Mesenchymal stem cell (in vitro differentiated cells and primary cell): ENCODE measurements around the gene CDK6.
A peak's percentile ranks its signal among the peaks of the same experiment; 100 is the strongest.
"Not testable (repeated sequence)": the region's sequence is repeated elsewhere in the genome, so short reads cannot be mapped to it uniquely, and the experiment has no call there.

Source experiments
- DNase-seq: peaks from one replicate; pipeline ENCODE4 v3.0.0-alpha.2; 2013
- H2AFZ ChIP-seq: one replicate; pipeline ENCODE4 v1.6.1; 2013; ENCODE audit warnings: low read depth, mild to moderate bottlenecking, control low read depth, inconsistent platforms, low read length, moderate library complexity
- H2AK5ac ChIP-seq: 2 replicates; pipeline ENCODE4 v1.6.1; 2013; ENCODE audit warnings: low read length, moderate library complexity, mild to moderate bottlenecking, inconsistent platforms; ENCODE audit not compliant: severe bottlenecking
- H2BK120ac ChIP-seq: one replicate; pipeline ENCODE4 v1.6.1; 2013; ENCODE audit warnings: low read depth, mild to moderate bottlenecking, inconsistent platforms, low read length, moderate library complexity
- H2BK12ac ChIP-seq, 2 experiments: one replicate each; pipeline ENCODE4 v1.6.1; 2013; ENCODE audit warnings: inconsistent platforms in 2 of 2, low read length in 2 of 2, mild to moderate bottlenecking in 2 of 2, moderate library complexity in 2 of 2, control low read depth in 1 of 2
- H2BK15ac ChIP-seq: one replicate; pipeline ENCODE4 v1.6.1; 2013; ENCODE audit warnings: mild to moderate bottlenecking, low read depth, inconsistent platforms; ENCODE audit not compliant: poor library complexity, severe bottlenecking
- H2BK5ac ChIP-seq: 2 replicates; pipeline ENCODE4 v1.6.1; 2013; ENCODE audit warnings: low read depth, mild to moderate bottlenecking, low read length, control low read depth, inconsistent platforms; ENCODE audit not compliant: poor library complexity, severe bottlenecking
- H3K14ac ChIP-seq, 2 experiments: one replicate each; pipeline ENCODE4 v1.6.1; 2013; ENCODE audit warnings: inconsistent platforms in 2 of 2, low read length in 2 of 2, control low read depth in 1 of 2, mild to moderate bottlenecking in 1 of 2, moderate library complexity in 1 of 2
- H3K18ac ChIP-seq, 2 experiments: one replicate each; pipeline ENCODE4 v1.6.1; 2013; ENCODE audit warnings: inconsistent platforms in 2 of 2, low read length in 2 of 2, control low read depth in 1 of 2, low read depth in 1 of 2, mild to moderate bottlenecking in 1 of 2
- H3K23ac ChIP-seq, 2 experiments: one replicate each; pipeline ENCODE4 v1.6.1; 2013; ENCODE audit warnings: inconsistent platforms in 2 of 2, low read length in 2 of 2, mild to moderate bottlenecking in 2 of 2, moderate library complexity in 2 of 2, control low read depth in 1 of 2
- H3K27ac ChIP-seq: 2 replicates; pipeline ENCODE4 v1.5.1; 2013; ENCODE audit warnings: mild to moderate bottlenecking, moderate library complexity, low read length, control low read depth, inconsistent platforms; ENCODE audit not compliant: poor library complexity, severe bottlenecking
- H3K27me3 ChIP-seq, 2 experiments: 2 replicates each; pipeline versions ENCODE4 v1.6.1 to v1.7.0; 2013; ENCODE audit warnings: low read length in 2 of 2, mild to moderate bottlenecking in 2 of 2, moderate library complexity in 2 of 2, control low read depth in 1 of 2, inconsistent platforms in 1 of 2; ENCODE audit not compliant: control insufficient read depth in 1 of 2, insufficient read depth in 1 of 2
- H3K36me3 ChIP-seq, 2 experiments: 2 replicates each; pipeline versions ENCODE4 v1.6.1 to v1.7.0; 2013; ENCODE audit warnings: low read length in 2 of 2, control low read depth in 1 of 2, inconsistent platforms in 1 of 2, low read depth in 1 of 2, mild to moderate bottlenecking in 1 of 2; ENCODE audit not compliant: insufficient read depth in 2 of 2, control insufficient read depth in 1 of 2
- H3K4ac ChIP-seq, 2 experiments: one replicate each; pipeline ENCODE4 v1.6.1; 2013; ENCODE audit warnings: inconsistent platforms in 2 of 2, low read length in 2 of 2, mild to moderate bottlenecking in 2 of 2, moderate library complexity in 2 of 2, control low read depth in 1 of 2, low read depth in 1 of 2
- H3K4me1 ChIP-seq: 2 replicates; pipeline ENCODE4 v1.6.1; 2013; ENCODE audit warnings: low read depth, low read length, control low read depth; ENCODE audit not compliant: control insufficient read depth, insufficient read depth
- H3K4me2 ChIP-seq: 2 replicates; pipeline ENCODE4 v1.6.1; 2013; ENCODE audit warnings: low read length, mild to moderate bottlenecking, inconsistent platforms; ENCODE audit not compliant: poor library complexity, severe bottlenecking
- H3K4me3 ChIP-seq, 2 experiments: 2 replicates each; pipeline versions ENCODE4 v1.5.1 to v1.7.0; 2013; ENCODE audit warnings: low read length in 2 of 2, mild to moderate bottlenecking in 2 of 2, control low read depth in 1 of 2, low read depth in 1 of 2; ENCODE audit not compliant: insufficient read depth in 1 of 2
- H3K79me1 ChIP-seq: replicated peaks from 2 replicates; pipeline ENCODE4 v1.6.1; 2013; ENCODE audit warnings: mild to moderate bottlenecking, control low read depth, low read length, inconsistent platforms; ENCODE audit not compliant: poor library complexity, severe bottlenecking
- H3K9ac ChIP-seq: 2 replicates; pipeline ENCODE4 v1.7.0; 2013; ENCODE audit warnings: mild to moderate bottlenecking, low read length, moderate library complexity
- H3K9me3 ChIP-seq: 2 replicates; pipeline ENCODE4 v1.7.0; 2013; ENCODE audit warnings: mild to moderate bottlenecking, low read length; ENCODE audit not compliant: control insufficient read depth
- H4K8ac ChIP-seq: one replicate; pipeline ENCODE4 v1.6.1; 2013; ENCODE audit warnings: inconsistent platforms, mild to moderate bottlenecking, low read length, moderate library complexity
- H4K91ac ChIP-seq: one replicate; pipeline ENCODE4 v1.6.1; 2013; ENCODE audit warnings: mild to moderate bottlenecking, low read length, inconsistent platforms
- WGBS: methylation state at CpG from one replicate; pipeline ENCODE4 v1.1.7; 2013; ENCODE audit warnings: mixed read lengths; 5-methylcytosine and 5-hydroxymethylcytosine counted together

The CDK6 gene

GRCh38 chr7:92872701-92873100, 36.3 kb upstream of the CDK6 start:
- H3K79me1 ChIP-seq, result no peaks in the 10 kb centered on the region
- no peak overlapping the region for H3K14ac ChIP-seq
- no peak overlapping the region for H3K9ac ChIP-seq
- H3K4me2 ChIP-seq, result no peak overlapping the region
- no peak overlapping the region for H4K91ac ChIP-seq
- H3K9me3 ChIP-seq, result peaks cover 26% of the 10 kb centered on the region
- no peak overlapping the region for H3K23ac ChIP-seq
- no peak overlapping the region for H2BK120ac ChIP-seq
- no peak overlapping the region for H2BK12ac ChIP-seq
- no peak overlapping the region for H3K27ac ChIP-seq
- H3K27me3 ChIP-seq, result no peaks in the 10 kb centered on the region
- H2AFZ ChIP-seq, result no peak overlapping the region
- no peak overlapping the region for H2AK5ac ChIP-seq
- no peak overlapping the region for H3K4ac ChIP-seq
- no peak overlapping the region for H3K18ac ChIP-seq
- H3K4me3 ChIP-seq, result no peak overlapping the region
- no peak overlapping the region for H2BK15ac ChIP-seq
- H4K8ac ChIP-seq, result no peak overlapping the region
- H2BK5ac ChIP-seq, result no peak overlapping the region
- DNase-seq, result no peak
- H3K4me1 ChIP-seq, result no peaks in the 10 kb centered on the region
- H3K36me3 ChIP-seq, result no peaks in the 10 kb centered on the region

DNA sequence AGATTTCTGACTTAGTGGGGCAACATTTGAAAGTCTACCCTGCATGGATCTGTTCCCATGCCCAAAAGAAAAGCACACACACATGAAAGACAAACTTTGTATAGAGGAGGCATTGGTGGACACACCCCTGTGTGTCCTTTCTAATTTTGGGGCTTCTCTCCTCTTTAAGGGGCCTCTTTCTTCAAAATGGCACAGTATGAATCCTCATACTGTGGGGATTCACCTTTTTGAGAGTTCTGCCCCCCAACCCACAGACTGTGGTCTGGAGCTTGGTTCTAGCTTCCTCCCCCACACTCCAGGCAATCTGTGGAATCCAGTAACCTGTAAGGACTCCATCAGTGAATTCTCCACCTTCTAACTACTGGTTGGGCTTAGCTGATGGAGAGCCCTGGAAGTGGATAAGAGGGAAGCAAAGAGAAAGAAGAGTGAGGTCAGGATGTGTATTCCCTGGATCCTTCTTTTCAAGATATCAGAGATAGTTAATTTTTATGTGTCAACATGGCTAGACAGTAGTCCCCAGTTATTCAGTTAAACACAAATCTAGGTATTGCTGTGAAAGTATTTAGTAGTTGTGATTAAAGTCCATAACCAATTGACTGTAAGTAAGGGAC, 32.4 kb upstream of the CDK6 start:
- peaks cover 29% of the 10 kb centered on the region for H3K9me3 ChIP-seq
- no peak overlapping the region for H2BK5ac ChIP-seq
- no peak overlapping the region for H3K18ac ChIP-seq
- no peaks in the 10 kb centered on the region for H3K27me3 ChIP-seq
- no peak overlapping the region for H3K4me3 ChIP-seq
- H2BK120ac ChIP-seq, result no peak overlapping the region
- no peak overlapping the region for H4K8ac ChIP-seq
- H2AFZ ChIP-seq, result no peak overlapping the region
- no peaks in the 10 kb centered on the region for H3K36me3 ChIP-seq
- no peak overlapping the region for H4K91ac ChIP-seq
- no peak overlapping the region for H2AK5ac ChIP-seq
- H3K23ac ChIP-seq, result no peak overlapping the region
- no peak overlapping the region for H3K14ac ChIP-seq
- no peaks in the 10 kb centered on the region for H3K4me1 ChIP-seq
- DNase-seq, result no peak
- no peak overlapping the region for H2BK12ac ChIP-seq
- H3K4me2 ChIP-seq, result no peak overlapping the region
- H3K79me1 ChIP-seq, result no peaks in the 10 kb centered on the region
- no peak overlapping the region for H3K4ac ChIP-seq
- H2BK15ac ChIP-seq, result no peak overlapping the region
- no peak overlapping the region for H3K27ac ChIP-seq
- no peak overlapping the region for H3K9ac ChIP-seq

DNA sequence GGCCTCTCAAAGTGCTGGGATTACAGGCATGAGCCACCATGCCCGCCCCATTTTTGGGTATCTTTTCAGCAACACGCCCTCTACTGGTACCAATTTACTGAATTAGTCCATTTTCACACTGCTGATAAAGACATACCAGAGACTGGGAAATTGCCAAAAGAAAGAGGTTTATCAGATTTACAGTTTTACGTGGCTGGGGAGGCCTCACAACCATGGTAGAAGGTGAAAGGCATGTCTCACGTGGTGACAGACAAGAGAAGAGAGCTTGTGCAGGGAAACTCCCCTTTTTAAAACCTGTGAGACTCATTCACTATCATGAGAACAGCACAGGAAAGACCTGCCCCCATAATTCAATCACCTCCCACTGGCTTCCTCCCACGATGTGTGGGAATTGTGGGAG, 27.8 kb upstream of the CDK6 start:
- not testable (repeated sequence) for H2AK5ac ChIP-seq, H4K8ac ChIP-seq, H2BK120ac ChIP-seq, H3K4me3 ChIP-seq, H3K9ac ChIP-seq, H3K79me1 ChIP-seq, H3K27ac ChIP-seq, H2BK12ac ChIP-seq, H3K14ac ChIP-seq, H2BK5ac ChIP-seq, H3K4ac ChIP-seq, DNase-seq, H3K23ac ChIP-seq, H3K4me1 ChIP-seq, H4K91ac ChIP-seq, H3K36me3 ChIP-seq, H3K4me2 ChIP-seq, H2AFZ ChIP-seq, H3K27me3 ChIP-seq, H3K18ac ChIP-seq, H2BK15ac ChIP-seq
- peaks cover 13% of the 10 kb centered on the region for H3K9me3 ChIP-seq
- 63% methylated on average over 4 of the region's 5 CpGs for WGBS

DNA sequence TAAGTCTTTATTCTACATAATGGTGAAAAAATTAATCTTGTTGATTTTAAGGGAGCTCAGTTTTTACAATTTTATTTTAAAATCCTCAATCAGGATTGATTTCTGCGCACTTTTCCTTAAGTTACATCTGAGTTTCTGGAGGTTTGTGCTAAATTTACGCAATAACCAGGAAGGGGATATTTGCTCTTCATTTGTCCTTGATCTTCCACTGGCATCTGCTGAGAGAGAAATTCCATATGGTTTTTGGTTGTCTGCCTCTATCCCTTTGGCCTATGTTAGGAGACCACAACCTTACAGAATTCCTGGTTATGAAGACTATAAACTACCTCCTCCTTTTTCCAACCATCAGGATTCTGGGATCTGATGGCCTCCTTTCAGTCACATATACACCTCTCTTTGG, 20.1 kb upstream of the CDK6 start:
- no peak overlapping the region for H2AK5ac ChIP-seq
- 96% methylated on average over 2 of the region's 2 CpGs for WGBS
- no peak for DNase-seq
- H2BK5ac ChIP-seq, result no peak overlapping the region
- no peak overlapping the region for H3K9ac ChIP-seq
- no peak overlapping the region for H3K14ac ChIP-seq
- no peak overlapping the region for H2BK120ac ChIP-seq
- H3K4ac ChIP-seq, result no peak overlapping the region
- peak overlapping the region in 1 of 2 experiments; percentile 17 for H3K18ac ChIP-seq
- H2BK12ac ChIP-seq, result no peak overlapping the region
- no peak overlapping the region for H3K27ac ChIP-seq
- H4K91ac ChIP-seq, result no peak overlapping the region
- H4K8ac ChIP-seq, result no peak overlapping the region
- H3K9me3 ChIP-seq, result no peaks in the 10 kb centered on the region
- H3K79me1 ChIP-seq, result no peaks in the 10 kb centered on the region
- H3K4me1 ChIP-seq, result no peaks in the 10 kb centered on the region
- no peaks in the 10 kb centered on the region for H3K27me3 ChIP-seq
- H3K23ac ChIP-seq, result no peak overlapping the region
- no peak overlapping the region for H3K4me2 ChIP-seq
- no peak overlapping the region for H2BK15ac ChIP-seq
- H3K4me3 ChIP-seq, result no peak overlapping the region
- H2AFZ ChIP-seq, result no peak overlapping the region
- no peaks in the 10 kb centered on the region for H3K36me3 ChIP-seq
